ENCODE data around the gene CDH11.

GRCh38 chr16:65083164-65083857 lies 38.6 kb downstream of the CDH11 start:
- no peak for TF ChIP-seq POLR2A (IDR thresholded peaks at IDR 0.05)
- TF ChIP-seq, protein P1, sequence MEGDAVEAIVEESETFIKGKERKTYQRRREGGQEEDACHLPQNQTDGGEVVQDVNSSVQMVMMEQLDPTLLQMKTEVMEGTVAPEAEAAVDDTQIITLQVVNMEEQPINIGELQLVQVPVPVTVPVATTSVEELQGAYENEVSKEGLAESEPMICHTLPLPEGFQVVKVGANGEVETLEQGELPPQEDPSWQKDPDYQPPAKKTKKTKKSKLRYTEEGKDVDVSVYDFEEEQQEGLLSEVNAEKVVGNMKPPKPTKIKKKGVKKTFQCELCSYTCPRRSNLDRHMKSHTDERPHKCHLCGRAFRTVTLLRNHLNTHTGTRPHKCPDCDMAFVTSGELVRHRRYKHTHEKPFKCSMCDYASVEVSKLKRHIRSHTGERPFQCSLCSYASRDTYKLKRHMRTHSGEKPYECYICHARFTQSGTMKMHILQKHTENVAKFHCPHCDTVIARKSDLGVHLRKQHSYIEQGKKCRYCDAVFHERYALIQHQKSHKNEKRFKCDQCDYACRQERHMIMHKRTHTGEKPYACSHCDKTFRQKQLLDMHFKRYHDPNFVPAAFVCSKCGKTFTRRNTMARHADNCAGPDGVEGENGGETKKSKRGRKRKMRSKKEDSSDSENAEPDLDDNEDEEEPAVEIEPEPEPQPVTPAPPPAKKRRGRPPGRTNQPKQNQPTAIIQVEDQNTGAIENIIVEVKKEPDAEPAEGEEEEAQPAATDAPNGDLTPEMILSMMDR (IDR thresholded peaks at IDR 0.05), result no peak
